ENCODE results near the gene ADAM10. TPM values are rescaled to one million over a fixed set of nuclear protein-coding genes. Genes with fewer than 3 reads are reported as not detected.

The ADAM10 gene
- total RNA-seq, 2 experiments from 2014 or later = 61.9 to 103 TPM

DNA sequence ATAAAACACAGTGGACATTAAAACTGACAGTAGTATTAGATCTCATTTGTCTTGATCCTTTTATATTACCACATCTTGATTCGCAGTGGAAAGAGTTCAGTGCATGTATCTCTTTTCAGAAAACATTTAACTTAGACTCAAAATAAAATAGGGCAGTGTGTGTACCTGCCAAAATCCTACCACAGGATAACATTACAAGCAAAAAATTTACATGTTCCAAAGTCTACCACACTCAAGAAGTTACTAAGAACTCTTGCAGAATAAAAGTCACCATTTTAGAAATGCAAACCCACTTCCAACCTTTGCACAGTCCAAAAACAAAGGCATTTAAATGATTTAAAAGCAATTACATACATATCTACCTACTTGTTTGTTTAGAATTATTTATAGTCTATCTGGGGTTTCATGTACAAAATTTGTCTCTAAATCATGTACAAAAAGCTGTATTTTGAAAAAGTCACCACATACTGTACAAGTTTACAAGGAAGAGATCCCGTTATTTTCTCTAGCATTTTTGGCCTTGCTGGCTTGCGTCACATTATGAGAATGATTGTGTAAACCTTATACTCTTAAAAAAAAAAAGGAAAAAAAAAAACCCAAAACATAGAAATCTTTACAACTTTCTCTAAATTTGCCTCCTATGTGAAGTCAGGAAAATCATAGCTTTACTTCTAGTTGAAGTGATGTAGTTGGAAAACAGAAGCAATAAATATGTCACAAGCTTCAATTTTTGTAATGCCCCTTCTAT lies 153.8 kb downstream of the ADAM10 start:
- CTCF ChIA-PET (ENCODE audit: unreplicated experiment) = no interaction called here
- intact Hi-C loops (cut with micrococcal nuclease; ENCODE audit: unreplicated experiment) = no loop called here
- Histone ChIP-seq H3K9me2 (ENCODE audit: insufficient read depth, low read length) (no peaks in the 10 kb centered on the region), H2AFZ (ENCODE audit: low read length) (no peak overlapping the region), H3K79me2 (ENCODE audit: insufficient read depth, low read depth, low read length) (no peaks in the 10 kb centered on the region), H3K4me1 (ENCODE audit: insufficient read depth, low read length, poor library complexity, severe bottlenecking) (no peaks in the 10 kb centered on the region), H3K9me3 (ENCODE audit: low read length) (no peaks in the 10 kb centered on the region), H3K4me3 (ENCODE audit: low read depth, low read length, poor library complexity, severe bottlenecking) (no peak overlapping the region), H3K27ac (ENCODE audit: low read depth, low read length, poor library complexity, severe bottlenecking) (no peak overlapping the region), H3K4me2 (ENCODE audit: low read length) (no peak overlapping the region), H4K20me1 (ENCODE audit: insufficient read depth, low read length) (no peaks in the 10 kb centered on the region), H3K36me3 (ENCODE audit: insufficient read depth, low read length) (peaks cover 46% of the 10 kb centered on the region)
- BruUV-seq (replicated peaks) = no TSS peak
- POLR2A ChIA-PET = interaction anchor here (0.7 to 1.0 kb wide), 2 partner anchors 15 to 76 kb away, joined by 3 read pairs; no protein-coding TSS in a partner anchor
- no peak for DNase-seq (ENCODE audit: low spot score)
- TF ChIP-seq CTCF (conservative IDR thresholded peaks at IDR 0.05; ENCODE audit: low read length) = no peak
- no peak for TF ChIP-seq EZH2phosphoT487 (IDR thresholded peaks at IDR 0.05; ENCODE audit: borderline replicate concordance, low read depth, low read length)

DNA sequence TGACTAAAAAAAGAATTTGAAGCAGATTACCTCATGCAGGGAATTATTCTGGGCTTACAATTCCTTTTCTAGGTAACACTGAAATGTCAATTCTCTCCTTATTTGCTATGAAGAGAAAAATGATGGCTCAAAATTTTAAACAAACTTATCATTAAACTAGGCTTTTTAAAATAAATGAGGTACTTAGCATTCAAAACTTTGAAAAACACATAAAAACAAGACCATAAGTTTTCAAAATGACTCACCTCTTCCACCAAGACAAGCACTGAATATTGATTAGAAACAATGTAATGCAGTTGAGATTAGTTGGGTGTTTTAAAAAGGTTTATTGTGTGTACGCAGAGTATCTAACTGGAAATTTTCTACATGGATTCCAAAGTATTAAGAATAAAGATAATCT lies 154.6 kb downstream of the ADAM10 start:
- H3K9me3 ChIP-seq (ENCODE audit: low read length) = no peaks in the 10 kb centered on the region
- no peak overlapping the region for H3K4me3 ChIP-seq (ENCODE audit: low read depth, low read length, poor library complexity, severe bottlenecking)
- no peaks in the 10 kb centered on the region for H4K20me1 ChIP-seq (ENCODE audit: insufficient read depth, low read length)
- intact Hi-C loops (cut with micrococcal nuclease; ENCODE audit: unreplicated experiment) = no loop called here
- no peaks in the 10 kb centered on the region for H3K9me2 ChIP-seq (ENCODE audit: insufficient read depth, low read length)
- TF ChIP-seq EZH2phosphoT487 (IDR thresholded peaks at IDR 0.05; ENCODE audit: borderline replicate concordance, low read depth, low read length) = no peak
- TF ChIP-seq CTCF (conservative IDR thresholded peaks at IDR 0.05; ENCODE audit: low read length) = no peak
- H3K79me2 ChIP-seq (ENCODE audit: insufficient read depth, low read depth, low read length) = no peaks in the 10 kb centered on the region
- no peak overlapping the region for H3K27ac ChIP-seq (ENCODE audit: low read depth, low read length, poor library complexity, severe bottlenecking)
- no peak overlapping the region for H3K4me2 ChIP-seq (ENCODE audit: low read length)
- peaks cover 46% of the 10 kb centered on the region for H3K36me3 ChIP-seq (ENCODE audit: insufficient read depth, low read length)
- no peak overlapping the region for H2AFZ ChIP-seq (ENCODE audit: low read length)
- no TSS peak for BruUV-seq (replicated peaks)
- DNase-seq (ENCODE audit: low spot score) = no peak
- ChIA-PET CTCF (ENCODE audit: unreplicated experiment) (no interaction called here), POLR2A (no interaction called here)
- no peaks in the 10 kb centered on the region for H3K4me1 ChIP-seq (ENCODE audit: insufficient read depth, low read length, poor library complexity, severe bottlenecking)

DNA sequence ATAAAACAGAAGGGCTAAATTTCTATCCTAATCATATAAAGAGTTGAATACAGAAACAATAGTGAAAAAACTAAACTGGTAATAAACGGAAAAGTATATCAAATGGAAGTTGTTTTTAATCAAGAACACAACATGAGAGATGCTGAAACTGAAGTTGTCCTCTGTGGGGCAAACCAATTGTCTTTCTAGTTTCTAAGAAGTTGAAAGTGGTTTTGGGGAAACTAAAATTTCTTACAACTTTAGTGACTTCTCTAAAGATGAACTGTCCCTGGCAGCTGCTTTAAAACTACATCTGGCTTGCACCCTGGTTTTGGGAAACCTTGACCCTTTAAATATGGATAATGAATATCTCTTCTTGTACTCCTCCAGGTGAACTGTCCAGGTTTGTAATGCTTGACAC lies 155.6 kb downstream of the ADAM10 start:
- no peak overlapping the region for H3K4me2 ChIP-seq (ENCODE audit: low read length)
- POLR2A ChIA-PET = no interaction called here
- H3K36me3 ChIP-seq (ENCODE audit: insufficient read depth, low read length) = peaks cover 43% of the 10 kb centered on the region
- no peak for TF ChIP-seq EZH2phosphoT487 (IDR thresholded peaks at IDR 0.05; ENCODE audit: borderline replicate concordance, low read depth, low read length)
- no peak for TF ChIP-seq CTCF (conservative IDR thresholded peaks at IDR 0.05; ENCODE audit: low read length)
- H4K20me1 ChIP-seq (ENCODE audit: insufficient read depth, low read length) = no peaks in the 10 kb centered on the region
- H3K4me3 ChIP-seq (ENCODE audit: low read depth, low read length, poor library complexity, severe bottlenecking) = no peak overlapping the region
- no peaks in the 10 kb centered on the region for H3K79me2 ChIP-seq (ENCODE audit: insufficient read depth, low read depth, low read length)
- CTCF ChIA-PET (ENCODE audit: unreplicated experiment) = no interaction called here
- H3K4me1 ChIP-seq (ENCODE audit: insufficient read depth, low read length, poor library complexity, severe bottlenecking) = no peaks in the 10 kb centered on the region
- H3K9me3 ChIP-seq (ENCODE audit: low read length) = no peaks in the 10 kb centered on the region
- no peak overlapping the region for H3K27ac ChIP-seq (ENCODE audit: low read depth, low read length, poor library complexity, severe bottlenecking)
- no TSS peak for BruUV-seq (replicated peaks)
- intact Hi-C loops (cut with micrococcal nuclease; ENCODE audit: unreplicated experiment) = no loop called here
- no peak overlapping the region for H2AFZ ChIP-seq (ENCODE audit: low read length)
- H3K9me2 ChIP-seq (ENCODE audit: insufficient read depth, low read length) = no peaks in the 10 kb centered on the region
- DNase-seq (ENCODE audit: low spot score) = no peak
